Measurements from ENCODE around the gene CROCC.
"Not testable (repeated sequence)": the region's sequence is repeated elsewhere in the genome, so short reads cannot be mapped to it uniquely, and the experiment has no call there.

CROCC gene

GRCh38 chr1:16896316-16897055 lies 25.2 kb upstream of the CROCC start:
- DNase-seq = peak in 1 of 2 donors; percentile 38

- DNase-seq = not testable (repeated sequence)
Observed at GRCh38 chr1:16897653-16898052, 24.1 kb upstream of the CROCC start.

- DNase-seq = not testable (repeated sequence)
Observed at GRCh38 chr1:16898298-16898697, 23.4 kb upstream of the CROCC start.

- DNase-seq = not testable (repeated sequence)
Observed at GRCh38 chr1:16899020-16899419, 22.7 kb upstream of the CROCC start.

- peak in 1 of 2 donors; percentile 39 for DNase-seq
Observed at GRCh38 chr1:16900751-16901150, 21.0 kb upstream of the CROCC start.

GRCh38 chr1:16901371-16901770 lies 20.4 kb upstream of the CROCC start:
- DNase-seq = not testable (repeated sequence)

- DNase-seq = no peak
Observed at GRCh38 chr1:16903054-16903453, 18.7 kb upstream of the CROCC start.

GRCh38 chr1:16903458-16903796 lies 18.3 kb upstream of the CROCC start:
- no peak for DNase-seq

GRCh38 chr1:16904560-16905109 lies 17.1 kb upstream of the CROCC start:
- peak; percentile 99 to 100 for DNase-seq

GRCh38 chr1:16905110-16905867 lies 16.4 kb upstream of the CROCC start:
- DNase-seq = peak in 1 of 2 donors; percentile 81

GRCh38 chr1:16905868-16906702 lies 15.6 kb upstream of the CROCC start:
- no peak for DNase-seq

GRCh38 chr1:16906873-16907272 lies 14.9 kb upstream of the CROCC start:
- DNase-seq = no peak

GRCh38 chr1:16907870-16908758 lies 13.6 kb upstream of the CROCC start:
- DNase-seq = no peak

- DNase-seq = peak in 1 of 2 donors; percentile 13
Observed at GRCh38 chr1:16911851-16912721, 9.6 kb upstream of the CROCC start.

- DNase-seq = peak in 1 of 2 donors; percentile 8
Observed at GRCh38 chr1:16912742-16913141, 9.0 kb upstream of the CROCC start.

GRCh38 chr1:16913181-16913832 lies 8.4 kb upstream of the CROCC start:
- no peak for DNase-seq

- DNase-seq = peak; percentile 71 to 89
Observed at GRCh38 chr1:16913833-16914662, 7.7 kb upstream of the CROCC start.

- DNase-seq = not testable (repeated sequence)
Observed at GRCh38 chr1:16914928-16915626, 6.7 kb upstream of the CROCC start.

- no peak for DNase-seq
Observed at GRCh38 chr1:16915627-16915973, 6.1 kb upstream of the CROCC start.

Measured in bone marrow (tissue), 2 donors.